Activated gamma-delta T cell treated with anti-CD3 and anti-CD28 coated beads, Interleukin-2, amount 50 U/mL, for 16 hours (primary cell): ENCODE data around the gene CCDC184.

Source experiments
- DNase-seq: peaks from one replicate; pipeline ENCODE4 v3.0.0-alpha.2; 2020; ENCODE audit warnings: low read depth

CCDC184 gene

GRCh38 chr12:48179466-48179865 lies 4.0 kb upstream of the CCDC184 start:
- DNase-seq, result no peak

DNA sequence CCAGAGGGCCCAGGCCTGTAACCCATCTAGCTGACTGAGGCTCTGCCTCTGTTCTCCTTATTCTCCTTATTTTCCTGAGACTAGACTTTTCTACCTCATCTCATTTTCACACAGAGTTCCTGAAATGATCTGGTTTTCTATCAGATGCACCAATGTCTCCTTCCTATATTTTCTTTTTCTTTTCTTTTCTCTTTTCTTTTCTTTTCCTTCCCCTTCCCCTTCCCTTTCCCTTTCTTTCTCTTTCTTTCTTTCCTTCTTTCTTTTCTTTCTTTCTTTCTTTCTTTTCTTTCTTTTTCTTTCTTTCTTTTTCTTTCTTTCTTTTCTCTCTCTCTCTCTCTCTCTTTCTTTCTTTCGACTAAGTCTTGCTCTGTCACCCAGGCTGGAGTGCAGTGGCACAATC lies 3.0 kb upstream of the CCDC184 start:
- DNase-seq, result no peak

DNA sequence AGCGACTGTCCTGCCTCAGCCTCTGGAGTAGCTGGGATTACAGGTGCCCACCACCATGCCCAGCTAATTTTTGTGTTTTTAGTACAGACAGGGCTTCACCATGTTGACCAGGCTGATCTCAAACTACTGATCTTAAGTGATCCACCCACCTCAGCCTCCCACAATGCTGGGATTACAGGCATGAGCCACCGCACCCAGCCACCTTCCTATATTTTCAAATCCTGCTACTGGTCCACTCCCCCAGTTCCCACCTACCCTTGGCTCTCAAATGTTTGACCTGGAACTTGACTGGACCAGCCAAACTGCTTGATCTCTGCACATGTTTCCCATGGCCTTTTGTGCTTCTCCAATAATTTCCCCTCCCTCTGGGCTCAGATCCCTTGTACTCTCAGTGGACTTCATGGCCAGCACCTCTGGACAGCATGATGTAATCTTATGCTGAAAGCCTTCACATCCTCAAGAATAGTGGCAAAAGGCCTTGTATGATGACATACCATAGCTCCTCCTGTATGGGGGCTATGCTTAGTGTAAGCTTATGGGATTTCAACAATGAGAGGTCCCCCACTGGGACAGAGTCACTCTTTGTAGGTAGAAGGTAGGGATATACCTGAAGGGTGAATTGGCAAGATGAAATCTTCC lies 2.5 kb upstream of the CCDC184 start:
- no peak for DNase-seq

- DNase-seq, result no peak
Measured at GRCh38 chr12:48182631-48183030, 813 bp upstream of the CCDC184 start.

GRCh38 chr12:48183876-48184548 lies 568 bp downstream of the CCDC184 start:
- DNase-seq, result no peak

DNA sequence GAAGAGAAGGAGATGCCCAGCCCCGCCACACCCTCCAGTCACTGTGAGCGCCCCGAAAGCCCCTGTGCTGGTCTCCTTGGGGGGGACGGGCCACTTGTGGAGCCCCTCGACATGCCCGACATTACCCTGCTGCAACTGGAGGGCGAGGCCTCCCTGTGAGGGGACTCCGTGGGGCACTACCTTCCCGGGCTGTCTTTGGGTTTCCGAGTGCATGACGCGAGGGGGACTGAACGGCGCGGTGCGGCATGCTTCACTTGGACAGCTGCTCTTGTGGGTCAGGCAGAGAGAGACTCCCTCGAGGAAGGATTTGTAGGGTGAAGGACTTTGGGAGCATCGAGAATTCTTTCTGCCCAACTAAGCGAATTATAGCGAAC lies 1.1 kb downstream of the CCDC184 start:
- no peak for DNase-seq

- DNase-seq, result no peak
Measured at GRCh38 chr12:48185181-48185919, 1.9 kb downstream of the CCDC184 start.

GRCh38 chr12:48187916-48188695 lies 4.7 kb downstream of the CCDC184 start:
- DNase-seq, result no peak

GRCh38 chr12:48189331-48190125 lies 6.1 kb downstream of the CCDC184 start:
- peak; percentile 51 for DNase-seq

- DNase-seq, result no peak
Measured at GRCh38 chr12:48191096-48191495, 7.7 kb downstream of the CCDC184 start.

- no peak for DNase-seq
Measured at GRCh38 chr12:48192861-48193260, 9.4 kb downstream of the CCDC184 start.

DNA sequence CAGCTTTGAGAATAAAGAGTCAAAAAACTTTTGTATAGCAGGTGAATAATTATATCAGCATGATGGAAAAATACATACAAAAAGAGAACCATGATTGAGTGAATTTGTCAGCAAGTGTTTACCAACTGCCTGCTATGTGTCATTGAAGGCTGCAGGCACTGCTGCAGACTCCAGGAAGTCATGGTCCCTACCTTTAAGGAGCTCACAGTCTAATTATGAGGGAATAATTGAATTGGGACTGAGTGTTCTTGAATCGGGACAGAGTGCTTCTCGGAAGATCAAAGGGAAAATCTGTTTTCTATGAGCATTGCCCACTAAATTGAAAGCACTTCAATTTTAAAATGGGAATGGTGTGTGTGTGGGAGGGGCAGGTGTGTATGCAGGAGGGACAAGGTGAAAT lies 10.2 kb downstream of the CCDC184 start:
- DNase-seq, result no peak

DNA sequence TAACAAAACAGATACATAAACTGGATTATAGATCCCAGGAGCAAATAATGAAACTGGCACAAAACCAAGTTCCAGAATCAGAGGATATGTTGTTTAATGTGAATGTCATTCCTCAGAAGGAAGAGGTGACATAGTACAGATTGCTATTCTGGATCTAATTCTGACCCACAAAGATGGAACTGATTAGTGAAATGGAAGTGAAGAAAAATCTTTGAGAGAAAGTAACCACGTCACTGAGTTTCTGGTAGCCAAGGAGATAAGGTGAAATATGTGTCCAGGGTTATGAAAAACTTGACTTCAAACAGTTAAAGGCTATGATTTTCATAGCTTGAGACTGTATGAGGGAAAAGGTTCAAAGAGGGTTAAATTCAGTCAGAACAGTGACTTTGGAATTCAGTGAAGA lies 11.4 kb downstream of the CCDC184 start:
- no peak for DNase-seq

DNA sequence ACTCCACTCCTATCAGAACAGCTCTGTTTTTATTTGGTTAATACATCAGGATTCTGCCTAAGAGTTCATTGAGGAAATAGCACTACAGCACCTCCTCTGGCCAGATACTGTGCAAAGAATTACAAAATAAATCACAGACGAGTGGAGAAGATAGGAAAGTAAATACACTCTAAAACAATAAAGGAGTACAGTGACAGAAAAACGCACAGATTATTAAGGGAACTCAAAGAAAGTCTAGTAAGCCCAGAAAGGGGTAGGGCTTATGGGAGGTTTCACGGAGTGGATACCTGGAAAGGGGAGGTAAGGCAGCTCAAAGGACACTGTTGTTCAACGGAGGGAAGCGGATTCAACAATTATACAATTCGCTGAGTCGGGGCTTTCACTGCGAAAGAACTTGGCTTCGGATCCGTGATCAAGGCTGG lies 14.1 kb downstream of the CCDC184 start:
- no peak for DNase-seq

- DNase-seq, result peak; percentile 79
Measured at GRCh38 chr12:48197971-48198671, 14.7 kb downstream of the CCDC184 start.

DNA sequence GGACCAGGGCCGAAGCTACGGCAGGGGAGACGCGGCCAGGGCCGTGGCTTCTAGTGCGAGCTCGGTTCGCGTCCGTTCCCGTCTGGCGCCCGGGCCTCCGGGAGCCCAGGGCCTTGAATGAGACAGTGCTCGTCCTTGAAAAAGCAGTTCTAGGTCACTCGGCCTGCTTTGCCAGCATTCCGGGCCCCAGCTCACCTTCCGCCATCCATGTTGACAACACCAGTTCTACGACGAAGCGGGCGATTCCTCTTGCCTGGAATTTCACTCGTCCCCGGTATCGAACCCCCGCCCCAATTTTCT lies 15.2 kb downstream of the CCDC184 start:
- no peak for DNase-seq

DNA sequence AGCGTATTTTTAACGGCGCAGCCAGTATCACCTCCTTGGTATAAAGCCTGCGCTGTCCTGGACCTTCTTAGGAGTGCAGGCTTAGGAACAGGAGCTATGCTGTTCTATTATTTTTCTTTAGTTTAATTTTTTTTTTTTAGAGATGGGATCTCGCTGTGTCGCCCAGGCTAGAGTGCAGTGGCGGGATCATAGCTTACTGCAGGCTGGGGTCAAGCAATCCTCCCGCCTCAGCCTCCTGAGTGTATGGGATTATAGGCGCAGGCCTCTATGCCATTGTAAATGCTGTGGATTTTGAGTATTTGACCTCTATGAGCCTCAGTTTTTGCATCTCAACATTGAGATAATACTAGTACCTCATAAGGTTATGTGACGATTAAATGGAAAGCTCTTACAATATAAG lies 15.5 kb downstream of the CCDC184 start:
- DNase-seq, result no peak

DNA sequence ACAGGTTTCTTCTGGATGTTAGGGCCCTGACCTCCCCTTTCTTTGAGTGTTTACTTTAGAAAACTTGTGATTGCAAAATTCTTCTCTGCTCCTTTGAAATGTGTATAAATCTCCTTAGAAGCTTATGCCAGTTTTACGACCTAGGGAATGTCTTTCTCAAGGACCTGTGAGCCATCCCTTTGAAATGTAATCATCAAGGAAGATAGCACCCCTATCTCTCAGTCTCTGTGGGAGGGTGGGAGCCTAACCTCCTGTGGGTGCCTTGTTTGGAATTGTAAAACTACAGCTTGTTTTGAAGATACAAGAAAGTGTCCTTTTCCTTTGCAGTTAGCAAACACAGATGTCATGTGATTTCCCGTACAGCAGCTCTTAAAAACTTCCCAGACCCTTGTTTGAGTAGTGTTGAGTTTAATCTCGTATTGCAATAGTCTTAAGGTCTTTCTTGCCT lies 16.4 kb downstream of the CCDC184 start:
- DNase-seq, result no peak

- no peak for DNase-seq
Measured at GRCh38 chr12:48201091-48201490, 17.6 kb downstream of the CCDC184 start.

DNA sequence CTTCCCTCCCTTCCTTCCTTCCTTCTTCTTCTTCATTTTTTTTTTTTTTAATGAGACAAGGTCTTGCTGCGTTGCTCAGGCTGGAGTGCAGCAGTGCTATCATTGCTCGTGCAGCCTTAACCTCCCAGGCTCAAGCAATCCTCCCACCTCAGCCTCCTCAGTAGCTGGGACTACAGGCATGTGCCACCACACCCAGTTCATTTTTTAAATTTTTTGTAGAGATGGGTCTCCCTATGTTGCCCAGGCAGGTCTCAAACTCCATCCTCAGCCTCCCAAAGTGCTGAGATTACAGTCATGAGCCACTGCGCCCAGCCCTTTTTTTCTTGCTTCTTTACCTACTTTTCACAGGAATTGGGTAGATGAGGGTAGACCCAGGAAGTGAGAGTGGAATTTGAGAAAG lies 18.1 kb downstream of the CCDC184 start:
- DNase-seq, result no peak

DNA sequence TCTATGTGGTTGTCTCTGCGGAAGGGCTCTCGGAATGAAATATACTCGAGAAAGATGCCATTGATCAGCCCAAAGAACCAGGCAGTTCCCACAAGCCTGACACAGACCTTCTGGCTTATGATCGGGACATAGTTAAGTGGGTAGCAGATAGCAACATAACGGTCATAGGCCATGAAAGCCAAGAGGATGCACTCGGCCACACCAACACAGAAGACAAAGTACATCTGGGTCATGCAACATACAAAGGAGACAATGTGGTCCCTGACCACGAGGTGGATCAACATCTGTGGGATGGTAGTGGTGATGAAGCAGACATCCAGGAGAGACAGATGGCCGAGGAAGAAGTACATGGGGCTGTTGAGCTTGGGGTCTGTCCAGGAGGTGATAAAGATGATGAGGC lies 19.3 kb downstream of the CCDC184 start:
- no peak for DNase-seq
